ENCODE results near the gene ALPI. TPM values are rescaled to one million over a fixed set of nuclear protein-coding genes. Genes with fewer than 3 reads are reported as not detected.

Gene ALPI
- total RNA-seq, 1 experiment from 2014 or later, result not detected

DNA sequence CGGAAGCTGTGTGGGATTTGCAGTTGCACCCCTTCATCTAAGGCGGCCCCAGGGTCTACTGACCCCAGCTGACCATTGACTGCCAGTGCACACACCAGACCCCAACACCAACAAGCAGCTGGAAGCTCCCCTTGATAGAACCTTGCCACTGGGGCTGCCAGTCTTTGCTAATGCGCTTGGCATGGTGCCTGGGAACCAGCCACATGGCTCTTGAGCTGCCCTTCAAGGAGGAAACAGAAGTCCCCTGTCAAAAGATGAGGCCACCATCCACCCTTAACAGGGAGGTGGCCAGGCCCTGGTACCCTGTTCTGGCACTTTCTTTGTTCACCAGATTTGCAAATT is 8.6 kb downstream of the ALPI start:
- Histone ChIP-seq H3K4me1 (ENCODE audit: control insufficient read depth in 1 of 2, insufficient read depth in 2 of 2, low read length in 2 of 2) (no peaks in the 10 kb centered on the region), H3K4me3 (replicated peaks in 1 of 2; ENCODE audit: low read depth in 1 of 2, low read length in 2 of 2) (no peak overlapping the region), H3K79me2 (ENCODE audit: insufficient read depth, low read length) (no peaks in the 10 kb centered on the region), H2AFZ (ENCODE audit: low read depth, low read length, poor library complexity, severe bottlenecking) (no peak overlapping the region), H3K36me3 (ENCODE audit: control insufficient read depth in 1 of 2, insufficient read depth in 2 of 2, low read length in 2 of 2) (no peaks in the 10 kb centered on the region), H3K9ac (ENCODE audit: low read length) (no peak overlapping the region), H3K9me2 (ENCODE audit: insufficient read depth) (no peaks in the 10 kb centered on the region), H3K27ac (ENCODE audit: low read depth, low read length) (no peak overlapping the region), H3K9me3 (ENCODE audit: control insufficient read depth in 1 of 2, insufficient read depth in 1 of 2, low read depth in 1 of 2, low read length in 2 of 2) (no peaks in the 10 kb centered on the region), H3K4me2 (ENCODE audit: low read length) (no peak overlapping the region), H4K20me1 (ENCODE audit: insufficient read depth) (no peaks in the 10 kb centered on the region), H3K27me3 (ENCODE audit: insufficient read depth, low read length) (no peaks in the 10 kb centered on the region; the same call in 1 of the 2 replicates)
- ChIA-PET CTCF (no interaction called here), RAD21 (ENCODE audit: low non-redundant PET in 1 of 2, low total read pairs in 2 of 2, uncharacterized antibody in 2 of 2, unreplicated experiment in 2 of 2) (no interaction called here), POLR2A (no interaction called here)
- DNase-seq (ENCODE audit: low read depth, low spot score), result no peak
- no TSS peak for BruUV-seq (replicated peaks)
- ATAC-seq, result no peak; the same call in 1 of the 2 replicates
- intact Hi-C loops (cut with micrococcal nuclease), result no loop called here
- no peak for TF ChIP-seq EZH2 (IDR thresholded peaks at IDR 0.05)
- TF ChIP-seq, protein P1, sequence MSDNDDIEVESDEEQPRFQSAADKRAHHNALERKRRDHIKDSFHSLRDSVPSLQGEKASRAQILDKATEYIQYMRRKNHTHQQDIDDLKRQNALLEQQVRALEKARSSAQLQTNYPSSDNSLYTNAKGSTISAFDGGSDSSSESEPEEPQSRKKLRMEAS (IDR thresholded peaks at IDR 0.05), result no peak
- TF ChIP-seq EGR1 (IDR thresholded peaks at IDR 0.05; ENCODE audit: low read depth), result no peak
- TF ChIP-seq, protein P2, sequence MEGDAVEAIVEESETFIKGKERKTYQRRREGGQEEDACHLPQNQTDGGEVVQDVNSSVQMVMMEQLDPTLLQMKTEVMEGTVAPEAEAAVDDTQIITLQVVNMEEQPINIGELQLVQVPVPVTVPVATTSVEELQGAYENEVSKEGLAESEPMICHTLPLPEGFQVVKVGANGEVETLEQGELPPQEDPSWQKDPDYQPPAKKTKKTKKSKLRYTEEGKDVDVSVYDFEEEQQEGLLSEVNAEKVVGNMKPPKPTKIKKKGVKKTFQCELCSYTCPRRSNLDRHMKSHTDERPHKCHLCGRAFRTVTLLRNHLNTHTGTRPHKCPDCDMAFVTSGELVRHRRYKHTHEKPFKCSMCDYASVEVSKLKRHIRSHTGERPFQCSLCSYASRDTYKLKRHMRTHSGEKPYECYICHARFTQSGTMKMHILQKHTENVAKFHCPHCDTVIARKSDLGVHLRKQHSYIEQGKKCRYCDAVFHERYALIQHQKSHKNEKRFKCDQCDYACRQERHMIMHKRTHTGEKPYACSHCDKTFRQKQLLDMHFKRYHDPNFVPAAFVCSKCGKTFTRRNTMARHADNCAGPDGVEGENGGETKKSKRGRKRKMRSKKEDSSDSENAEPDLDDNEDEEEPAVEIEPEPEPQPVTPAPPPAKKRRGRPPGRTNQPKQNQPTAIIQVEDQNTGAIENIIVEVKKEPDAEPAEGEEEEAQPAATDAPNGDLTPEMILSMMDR (IDR thresholded peaks at IDR 0.05 in 2 of 3, conservative IDR thresholded peaks at IDR 0.05 in 1 of 3; ENCODE audit: borderline replicate concordance in 1 of 3, insufficient read depth in 1 of 3, low read depth in 2 of 3, low read length in 2 of 3), result 0 out of 6 replicates have a peak, but pooled peaks of 1 of the 3 experiments have one; percentile 8

DNA sequence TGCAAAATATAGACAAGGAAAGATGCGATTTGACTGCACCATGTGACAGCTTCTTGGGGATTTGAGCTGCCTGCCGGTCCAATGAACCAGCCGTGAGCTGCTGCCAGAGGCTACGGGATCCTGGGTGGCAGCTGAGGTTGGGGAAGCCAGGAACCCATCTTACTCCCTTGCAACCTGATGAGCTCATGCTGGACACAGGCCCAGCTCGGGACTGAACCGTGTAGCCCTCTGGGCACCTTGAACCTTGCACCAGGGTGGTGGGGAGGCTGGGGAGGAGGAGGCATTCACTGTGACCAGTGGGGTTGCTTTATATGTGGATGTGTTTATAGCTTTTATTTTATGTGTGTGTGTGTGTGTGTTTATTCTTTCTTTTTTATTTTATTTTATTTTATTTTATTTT is 9.1 kb downstream of the ALPI start:
- no peaks in the 10 kb centered on the region for H4K20me1 ChIP-seq (ENCODE audit: insufficient read depth)
- ChIA-PET POLR2A (no interaction called here), CTCF (no interaction called here), RAD21 (ENCODE audit: low non-redundant PET in 1 of 2, low total read pairs in 2 of 2, uncharacterized antibody in 2 of 2, unreplicated experiment in 2 of 2) (no interaction called here)
- no peak overlapping the region for H2AFZ ChIP-seq (ENCODE audit: low read depth, low read length, poor library complexity, severe bottlenecking)
- ATAC-seq (no peak), DNase-seq (ENCODE audit: low read depth, low spot score) (no peak)
- H3K36me3 ChIP-seq (ENCODE audit: control insufficient read depth in 1 of 2, insufficient read depth in 2 of 2, low read length in 2 of 2), result no peaks in the 10 kb centered on the region
- no peak overlapping the region for H3K27ac ChIP-seq (ENCODE audit: low read depth, low read length)
- H3K9me3 ChIP-seq (ENCODE audit: control insufficient read depth in 1 of 2, insufficient read depth in 1 of 2, low read depth in 1 of 2, low read length in 2 of 2), result no peaks in the 10 kb centered on the region
- no peaks in the 10 kb centered on the region for H3K27me3 ChIP-seq (ENCODE audit: insufficient read depth, low read length)
- no peak overlapping the region for H3K9ac ChIP-seq (ENCODE audit: low read length)
- BruUV-seq (replicated peaks), result no TSS peak
- H3K4me2 ChIP-seq (ENCODE audit: low read length), result no peak overlapping the region
- intact Hi-C loops (cut with micrococcal nuclease), result no loop called here
- H3K4me3 ChIP-seq (replicated peaks in 1 of 2; ENCODE audit: low read depth in 1 of 2, low read length in 2 of 2), result no peak overlapping the region
- no peaks in the 10 kb centered on the region for H3K9me2 ChIP-seq (ENCODE audit: insufficient read depth)
- H3K4me1 ChIP-seq (ENCODE audit: control insufficient read depth in 1 of 2, insufficient read depth in 2 of 2, low read length in 2 of 2), result no peaks in the 10 kb centered on the region
- no peaks in the 10 kb centered on the region for H3K79me2 ChIP-seq (ENCODE audit: insufficient read depth, low read length)
- TF ChIP-seq, protein P1 (IDR thresholded peaks at IDR 0.05), result no peak
- TF ChIP-seq SRF (IDR thresholded peaks at IDR 0.05; ENCODE audit: low read depth) (no peak), EGR1 (IDR thresholded peaks at IDR 0.05; ENCODE audit: low read depth) (no peak), CBX3 (IDR thresholded peaks at IDR 0.05; ENCODE audit: low read depth) (no peak), POLR2AphosphoS5 (IDR thresholded peaks at IDR 0.05; ENCODE audit: low read depth, low read length) (no peak), TCF7L2 (IDR thresholded peaks at IDR 0.05; ENCODE audit: borderline replicate concordance, extremely low read depth, insufficient read depth, insufficient read length) (no peak), FOSL1 (IDR thresholded peaks at IDR 0.05; ENCODE audit: low read depth) (no peak), JUND (IDR thresholded peaks at IDR 0.05) (no peak), ZFX (IDR thresholded peaks at IDR 0.05) (no peak), EZH2 (IDR thresholded peaks at IDR 0.05) (no peak), SIN3A (IDR thresholded peaks at IDR 0.05; ENCODE audit: low read depth) (no peak), CEBPB (IDR thresholded peaks at IDR 0.05; ENCODE audit: low read depth) (no peak), YY1 (IDR thresholded peaks at IDR 0.05; ENCODE audit: extremely low read depth, insufficient replicate concordance, low read depth, low read length) (no peak)
- TF ChIP-seq, protein P3, sequence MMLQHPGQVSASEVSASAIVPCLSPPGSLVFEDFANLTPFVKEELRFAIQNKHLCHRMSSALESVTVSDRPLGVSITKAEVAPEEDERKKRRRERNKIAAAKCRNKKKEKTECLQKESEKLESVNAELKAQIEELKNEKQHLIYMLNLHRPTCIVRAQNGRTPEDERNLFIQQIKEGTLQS (IDR thresholded peaks at IDR 0.05), result no peak
- TF ChIP-seq, protein P4, sequence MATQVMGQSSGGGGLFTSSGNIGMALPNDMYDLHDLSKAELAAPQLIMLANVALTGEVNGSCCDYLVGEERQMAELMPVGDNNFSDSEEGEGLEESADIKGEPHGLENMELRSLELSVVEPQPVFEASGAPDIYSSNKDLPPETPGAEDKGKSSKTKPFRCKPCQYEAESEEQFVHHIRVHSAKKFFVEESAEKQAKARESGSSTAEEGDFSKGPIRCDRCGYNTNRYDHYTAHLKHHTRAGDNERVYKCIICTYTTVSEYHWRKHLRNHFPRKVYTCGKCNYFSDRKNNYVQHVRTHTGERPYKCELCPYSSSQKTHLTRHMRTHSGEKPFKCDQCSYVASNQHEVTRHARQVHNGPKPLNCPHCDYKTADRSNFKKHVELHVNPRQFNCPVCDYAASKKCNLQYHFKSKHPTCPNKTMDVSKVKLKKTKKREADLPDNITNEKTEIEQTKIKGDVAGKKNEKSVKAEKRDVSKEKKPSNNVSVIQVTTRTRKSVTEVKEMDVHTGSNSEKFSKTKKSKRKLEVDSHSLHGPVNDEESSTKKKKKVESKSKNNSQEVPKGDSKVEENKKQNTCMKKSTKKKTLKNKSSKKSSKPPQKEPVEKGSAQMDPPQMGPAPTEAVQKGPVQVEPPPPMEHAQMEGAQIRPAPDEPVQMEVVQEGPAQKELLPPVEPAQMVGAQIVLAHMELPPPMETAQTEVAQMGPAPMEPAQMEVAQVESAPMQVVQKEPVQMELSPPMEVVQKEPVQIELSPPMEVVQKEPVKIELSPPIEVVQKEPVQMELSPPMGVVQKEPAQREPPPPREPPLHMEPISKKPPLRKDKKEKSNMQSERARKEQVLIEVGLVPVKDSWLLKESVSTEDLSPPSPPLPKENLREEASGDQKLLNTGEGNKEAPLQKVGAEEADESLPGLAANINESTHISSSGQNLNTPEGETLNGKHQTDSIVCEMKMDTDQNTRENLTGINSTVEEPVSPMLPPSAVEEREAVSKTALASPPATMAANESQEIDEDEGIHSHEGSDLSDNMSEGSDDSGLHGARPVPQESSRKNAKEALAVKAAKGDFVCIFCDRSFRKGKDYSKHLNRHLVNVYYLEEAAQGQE (IDR thresholded peaks at IDR 0.05; ENCODE audit: low read depth), result no peak

All from HCT116 (cell line).